NOMO-1 treated with DMSO at 0.1 percent for 48 hours (cell line): ENCODE results near the gene ETF1.
A peak's percentile ranks its signal among the peaks of the same experiment; 100 is the strongest.

Source experiments
- DNase-seq: peaks from one replicate; lab custom pipeline; 2025; ENCODE audit not compliant: unreplicated experiment; lab: John Stamatoyannopoulos, UW

The ETF1 gene

GRCh38 chr5:138464388-138465260 is 78.4 kb downstream of the ETF1 start:
- peak; percentile 97 for DNase-seq

DNA sequence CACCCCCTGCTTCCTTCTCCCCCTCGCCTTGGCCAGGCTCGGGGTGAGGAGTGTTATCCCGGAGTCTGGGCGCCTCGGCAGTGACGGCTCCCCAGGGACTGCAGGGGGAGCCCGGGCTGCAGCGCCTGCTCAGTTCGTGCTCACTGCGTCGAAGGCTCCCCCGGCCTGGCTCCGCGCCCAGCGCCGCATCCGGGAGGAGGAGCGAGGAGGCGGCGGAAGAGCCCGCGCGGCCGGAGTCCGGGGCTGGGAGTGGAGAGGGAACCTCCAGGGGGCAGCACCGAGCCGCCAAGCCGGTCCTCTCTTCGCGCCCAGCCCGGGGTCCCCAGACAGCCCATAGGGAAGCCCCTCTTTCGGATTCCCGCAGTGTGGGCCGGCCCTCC is 79.0 kb downstream of the ETF1 start:
- DNase-seq: peak; percentile 92

- no peak for DNase-seq
Measured at GRCh38 chr5:138463419-138464007, 79.5 kb downstream of the ETF1 start.

DNA sequence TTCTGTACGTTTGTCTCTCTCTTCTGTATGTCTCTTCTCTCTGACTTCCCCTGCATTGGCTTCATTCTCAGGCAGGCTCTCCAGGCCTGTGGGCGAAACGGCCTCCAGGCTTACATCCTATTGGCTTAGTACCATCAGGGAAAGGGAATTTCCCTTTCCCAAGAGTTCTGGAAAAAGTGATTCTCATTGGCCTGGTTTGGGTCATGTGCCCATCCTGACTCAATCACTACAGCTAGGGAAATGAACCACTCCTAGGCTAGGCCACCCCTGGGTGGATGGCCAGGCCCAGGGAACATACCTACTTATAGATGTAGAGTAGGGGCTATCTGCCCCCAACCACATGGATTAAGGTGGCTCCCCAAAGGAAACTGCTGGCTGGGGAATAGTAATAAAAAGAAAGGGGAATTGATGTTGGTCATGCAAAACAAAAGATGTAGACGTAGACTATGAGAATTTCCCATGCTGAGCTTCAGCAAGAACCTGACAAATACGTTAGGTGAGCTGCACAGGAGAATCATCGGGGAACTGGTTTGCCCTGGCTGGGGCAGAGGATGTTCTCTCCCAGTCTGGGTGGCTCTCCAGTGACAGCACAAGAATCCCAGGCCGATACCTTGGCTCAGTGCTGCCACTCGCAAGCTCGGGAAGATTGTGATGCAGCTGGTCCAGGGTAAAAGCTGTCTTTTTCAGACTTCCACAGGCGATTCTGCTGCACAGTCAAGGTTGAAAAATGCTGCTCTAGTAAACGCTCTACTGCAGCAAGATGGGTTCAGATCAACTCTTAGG is 81.5 kb downstream of the ETF1 start:
- no peak for DNase-seq

- no peak for DNase-seq
Measured at GRCh38 chr5:138460032-138460693, 82.9 kb downstream of the ETF1 start.

- DNase-seq: peak; percentile 48
Measured at GRCh38 chr5:138459311-138459933, 83.6 kb downstream of the ETF1 start.

- no peak for DNase-seq
Measured at GRCh38 chr5:138458856-138459255, 84.2 kb downstream of the ETF1 start.

DNA sequence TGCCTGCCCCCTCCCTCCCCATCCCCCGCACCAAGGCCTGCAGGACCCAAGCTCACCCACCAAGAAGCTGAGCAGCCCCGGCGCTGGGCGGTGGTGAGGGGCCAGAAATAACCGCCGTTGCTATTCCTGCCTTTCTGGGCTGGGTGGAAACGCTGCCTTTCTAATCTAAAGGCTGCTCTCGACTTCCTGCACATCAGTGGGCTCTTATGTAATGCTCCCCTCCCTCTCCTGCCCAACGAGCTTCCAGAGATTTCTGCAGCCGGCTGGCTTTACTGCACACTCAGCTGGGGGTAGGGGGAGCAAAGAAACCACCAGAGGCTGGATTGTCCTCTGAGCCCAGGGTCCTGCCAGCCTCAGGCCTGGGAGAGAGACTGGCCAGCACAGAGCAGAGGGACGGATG is 84.7 kb downstream of the ETF1 start:
- no peak for DNase-seq

GRCh38 chr5:138457531-138458275 is 85.3 kb downstream of the ETF1 start:
- no peak for DNase-seq
